Measurements from ENCODE around the gene C1orf94.

C1orf94 gene, protein sequence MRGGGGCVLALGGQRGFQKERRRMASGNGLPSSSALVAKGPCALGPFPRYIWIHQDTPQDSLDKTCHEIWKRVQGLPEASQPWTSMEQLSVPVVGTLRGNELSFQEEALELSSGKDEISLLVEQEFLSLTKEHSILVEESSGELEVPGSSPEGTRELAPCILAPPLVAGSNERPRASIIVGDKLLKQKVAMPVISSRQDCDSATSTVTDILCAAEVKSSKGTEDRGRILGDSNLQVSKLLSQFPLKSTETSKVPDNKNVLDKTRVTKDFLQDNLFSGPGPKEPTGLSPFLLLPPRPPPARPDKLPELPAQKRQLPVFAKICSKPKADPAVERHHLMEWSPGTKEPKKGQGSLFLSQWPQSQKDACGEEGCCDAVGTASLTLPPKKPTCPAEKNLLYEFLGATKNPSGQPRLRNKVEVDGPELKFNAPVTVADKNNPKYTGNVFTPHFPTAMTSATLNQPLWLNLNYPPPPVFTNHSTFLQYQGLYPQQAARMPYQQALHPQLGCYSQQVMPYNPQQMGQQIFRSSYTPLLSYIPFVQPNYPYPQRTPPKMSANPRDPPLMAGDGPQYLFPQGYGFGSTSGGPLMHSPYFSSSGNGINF

GRCh38 chr1:34176830-34177603, at the start of gene C1orf94:
TSS of gene C1orf94 (plus strand) at chr1:34176907. CDS start at chr1:34177790, 883 bp downstream.
- no peak for DNase-seq (ENCODE audit: low read depth)

DNA sequence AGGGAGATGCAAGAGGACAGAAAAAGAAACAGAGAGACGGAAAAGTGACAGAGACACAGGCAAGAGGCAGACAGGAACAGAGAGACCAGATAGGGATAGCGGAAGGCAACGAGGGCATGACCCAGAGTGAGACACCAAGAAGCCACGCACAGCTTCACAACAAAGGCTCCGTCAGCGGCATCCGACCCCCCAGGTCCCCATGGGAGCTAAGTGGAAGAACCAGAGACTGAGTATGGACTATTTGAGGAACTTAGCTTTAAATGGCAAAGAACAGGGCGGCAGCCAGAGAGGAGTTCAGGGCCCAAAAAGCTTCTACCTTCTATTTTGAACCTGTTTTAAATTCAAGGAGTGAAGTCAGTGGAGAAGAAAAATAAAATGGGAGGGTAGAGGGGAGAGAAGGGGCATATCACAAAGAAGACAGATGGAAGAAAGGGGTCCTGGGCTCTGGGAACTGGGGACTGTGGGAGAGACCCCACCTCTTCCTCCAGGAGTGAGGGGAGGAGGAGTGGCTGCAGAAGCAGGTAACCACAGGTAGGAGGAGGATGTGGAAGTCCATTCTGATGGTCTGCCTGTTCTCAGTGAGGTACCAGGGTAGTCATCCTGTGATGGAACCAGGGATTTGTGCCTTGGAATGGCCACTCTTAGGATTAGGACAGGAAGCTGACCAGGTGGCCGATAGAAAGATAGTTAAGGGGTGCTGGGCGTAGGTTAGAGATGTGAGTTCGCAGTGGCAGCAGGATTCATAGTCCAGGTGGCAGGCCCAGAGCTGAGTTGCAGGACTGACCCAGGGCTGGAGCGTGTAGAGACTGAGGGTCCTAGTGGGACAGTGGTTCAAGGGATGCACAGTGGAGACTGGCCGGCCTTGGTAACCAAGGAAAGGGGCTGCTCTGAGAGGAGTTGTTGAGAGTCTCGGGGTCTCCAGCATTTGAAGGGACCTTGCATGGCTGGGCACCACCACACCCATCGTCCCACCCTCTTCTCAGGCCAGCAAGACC, 49.4 kb upstream of the C1orf94 start:
- DNase-seq (ENCODE audit: low read depth), result no peak

DNA sequence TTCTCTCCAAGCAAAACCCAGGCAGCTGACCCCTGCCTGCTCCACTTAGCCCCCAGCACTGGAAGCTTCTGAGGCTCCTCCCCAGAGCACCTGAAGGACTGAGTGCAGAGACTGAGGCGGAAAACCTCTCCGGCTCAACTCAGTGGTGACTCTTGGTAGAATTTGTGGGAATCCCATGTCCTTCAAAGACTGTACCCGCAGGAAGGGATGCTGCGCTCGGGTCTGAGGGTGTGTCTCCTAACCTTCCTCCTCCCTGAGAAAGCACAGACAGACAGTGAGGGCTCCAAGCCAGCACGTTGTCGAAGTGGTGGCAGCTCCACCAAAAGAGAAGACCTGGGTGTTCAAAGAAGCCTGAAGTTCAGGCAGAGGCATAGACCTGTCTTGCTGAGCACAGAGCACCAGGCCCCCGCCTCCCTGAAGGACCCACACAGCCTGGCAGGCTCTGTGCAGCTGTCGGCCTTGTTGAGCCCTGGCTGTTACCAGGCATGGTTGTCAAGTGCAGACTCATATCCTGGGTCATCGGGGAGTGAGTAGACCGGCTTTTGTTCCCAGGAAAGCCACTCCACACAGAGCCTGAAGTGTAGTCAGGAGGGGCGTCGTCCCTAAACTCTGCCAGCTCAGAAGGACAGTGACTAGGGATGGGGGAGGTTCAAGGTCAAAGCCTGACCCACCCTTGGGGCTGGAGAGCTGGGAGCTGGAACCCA, 48.4 kb upstream of the C1orf94 start:
- DNase-seq (ENCODE audit: low read depth), result no peak

DNA sequence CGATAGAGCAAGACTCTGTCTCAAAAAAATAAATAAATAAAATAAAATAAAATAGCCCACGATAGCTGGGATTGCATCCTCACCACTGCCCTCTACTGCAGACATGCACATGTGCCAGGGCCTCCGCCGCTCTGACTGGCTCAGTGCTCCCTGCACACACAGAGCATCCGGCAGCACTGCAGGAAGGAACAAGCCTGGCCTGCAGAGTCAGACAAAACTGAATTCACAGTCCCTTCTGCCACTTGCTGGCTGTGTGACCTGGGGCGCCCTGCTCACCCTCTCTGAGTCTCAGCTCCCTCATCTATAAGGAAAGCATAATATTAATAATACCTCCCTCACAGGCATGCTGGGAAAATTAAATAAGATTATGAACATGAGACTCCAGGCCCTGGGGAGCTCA, 47.1 kb upstream of the C1orf94 start:
- no peak for DNase-seq (ENCODE audit: low read depth)

DNA sequence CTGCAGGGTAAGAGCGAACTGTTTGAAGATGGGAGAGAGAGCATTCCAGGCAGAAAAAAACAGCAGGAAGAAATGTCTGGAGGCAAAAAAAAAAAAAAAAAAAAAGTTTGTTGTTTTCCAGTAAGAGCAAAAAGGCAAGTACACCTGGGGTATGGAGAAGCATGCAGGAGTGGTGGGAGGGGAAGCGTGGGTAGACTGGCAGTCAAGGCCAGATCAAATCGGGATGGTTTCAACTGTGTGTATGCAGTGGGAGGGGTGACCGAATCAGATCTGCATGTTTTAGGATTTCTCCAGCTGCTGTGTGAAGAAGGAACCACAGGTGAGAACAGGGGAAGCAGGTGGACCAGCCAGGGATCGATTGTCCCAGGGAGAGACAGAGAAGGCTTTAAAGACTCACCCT, 46.4 kb upstream of the C1orf94 start:
- DNase-seq (ENCODE audit: low read depth), result no peak

DNA sequence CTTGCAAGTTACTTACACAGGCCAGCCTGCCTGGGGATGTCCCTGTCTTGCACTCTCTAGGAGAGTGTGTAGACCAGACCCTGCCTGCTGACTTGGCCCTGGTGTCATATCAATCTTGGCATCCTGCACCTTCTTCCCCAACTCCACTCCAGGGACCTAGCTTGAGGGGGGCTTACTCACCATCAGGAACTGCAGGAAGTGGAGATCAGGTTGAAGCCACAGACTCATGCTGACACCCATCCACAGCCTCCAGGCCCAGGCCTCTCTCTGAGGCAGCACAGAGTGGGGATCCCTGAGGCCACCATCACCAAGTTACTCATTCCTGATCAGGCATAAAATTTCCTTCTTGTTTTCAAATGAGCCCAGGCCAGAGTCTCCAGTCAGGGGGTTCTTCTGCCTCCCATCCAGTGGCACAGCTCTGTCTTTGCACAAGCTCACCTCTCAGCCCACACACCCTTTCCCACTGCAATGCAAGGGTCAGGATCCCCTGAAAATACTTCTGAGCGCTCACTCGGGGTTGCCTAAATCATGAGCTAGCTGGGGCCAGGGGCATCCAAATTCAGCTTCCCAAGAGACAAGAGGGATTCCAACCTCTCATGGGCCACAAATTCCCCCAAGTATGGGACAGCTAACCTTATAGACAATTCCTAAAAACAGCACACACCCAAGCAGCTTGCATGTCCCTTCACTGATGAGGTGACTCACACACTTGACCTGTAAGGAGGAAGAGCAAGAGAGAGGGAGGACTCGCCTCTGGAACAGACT, 45.1 kb upstream of the C1orf94 start:
- no peak for DNase-seq (ENCODE audit: low read depth)

DNA sequence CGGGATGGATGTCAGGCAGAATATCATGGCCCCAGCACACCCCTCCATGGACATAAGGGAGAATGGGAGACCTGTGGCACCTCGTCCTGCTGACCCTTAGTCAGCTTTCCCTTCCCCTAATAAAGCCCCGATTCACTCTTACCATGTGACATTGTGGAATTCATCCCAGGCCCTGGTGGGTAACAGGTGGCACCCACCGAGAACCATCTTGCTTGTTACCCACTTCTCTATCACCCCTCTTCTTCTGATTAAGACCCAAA, 44.6 kb upstream of the C1orf94 start:
- no peak for DNase-seq (ENCODE audit: low read depth)

- DNase-seq (ENCODE audit: low read depth), result no peak
Measured at GRCh38 chr1:34137411-34137810, 39.3 kb upstream of the C1orf94 start.

DNA sequence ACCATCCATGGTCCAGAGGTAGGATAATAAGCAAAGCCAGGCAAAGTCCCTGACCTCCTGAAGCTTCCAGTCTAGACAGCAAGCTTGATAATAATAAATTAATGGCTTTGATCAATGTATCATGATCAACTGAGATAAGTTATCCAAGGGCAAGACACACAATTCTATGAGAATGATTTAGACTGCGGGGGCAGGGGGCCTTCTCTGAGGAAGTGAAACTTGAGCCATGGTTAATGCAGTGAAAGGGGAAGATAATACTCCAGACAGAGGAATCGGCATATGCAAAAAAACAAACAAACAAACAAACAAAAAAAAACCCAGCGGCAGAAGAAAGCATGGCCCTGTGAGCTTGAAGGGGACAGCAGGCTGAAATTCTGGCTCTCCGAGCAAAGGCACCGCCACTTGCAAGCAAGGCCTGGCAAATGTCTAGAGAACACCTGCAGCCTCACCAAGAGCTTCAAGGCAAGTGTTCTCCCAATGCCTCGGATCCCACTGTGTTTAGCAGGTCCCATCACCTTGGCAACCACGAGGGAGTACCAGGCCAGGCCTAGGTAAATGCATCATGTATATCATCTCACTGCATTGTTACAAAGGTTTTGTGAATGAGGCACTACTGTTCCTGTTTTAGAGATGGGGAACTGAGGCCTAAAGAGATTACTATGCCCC, 36.6 kb upstream of the C1orf94 start:
- no peak for DNase-seq (ENCODE audit: low read depth)

DNA sequence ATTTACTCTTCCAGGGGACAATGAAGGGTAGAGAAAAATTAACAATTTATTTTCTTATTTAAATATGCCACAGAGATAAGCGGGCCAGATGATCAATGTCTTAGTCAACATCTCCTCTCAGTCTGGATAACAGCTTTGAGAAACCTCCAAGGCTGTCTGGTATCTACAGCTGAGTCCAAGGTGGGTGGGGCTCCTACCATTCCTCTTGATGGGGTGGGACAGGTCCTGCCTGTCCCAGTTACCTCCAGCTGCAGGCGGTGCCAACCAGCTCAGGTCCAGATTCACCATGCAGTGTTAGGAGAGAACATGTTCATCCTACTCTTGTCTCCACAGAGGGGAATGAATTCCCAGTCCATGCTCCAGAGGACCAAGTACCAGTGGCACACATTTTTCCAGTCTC, 32.7 kb upstream of the C1orf94 start:
- DNase-seq (ENCODE audit: low read depth), result no peak

DNA sequence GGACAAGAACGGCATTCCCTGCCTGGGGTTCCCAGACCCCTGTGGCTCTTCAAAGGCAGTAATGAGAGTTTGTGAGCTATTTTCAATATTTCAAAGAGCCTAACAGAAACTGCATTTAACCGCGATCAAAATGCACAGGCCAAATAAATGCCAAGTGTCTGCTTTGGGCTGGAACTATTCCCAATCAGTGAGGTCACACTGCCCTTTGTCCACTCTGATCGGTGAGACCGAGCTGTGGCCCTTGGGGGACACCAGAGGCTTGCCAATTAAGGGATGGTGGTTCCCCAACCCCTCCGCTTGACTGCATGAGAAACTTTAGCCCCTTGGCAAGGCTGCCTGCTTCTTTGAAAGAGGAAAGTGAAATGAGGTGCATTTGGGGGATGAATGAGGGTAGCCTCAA, 31.9 kb upstream of the C1orf94 start:
- no peak for DNase-seq (ENCODE audit: low read depth)

- DNase-seq (ENCODE audit: low read depth), result no peak
Measured at GRCh38 chr1:34147301-34147700, 29.4 kb upstream of the C1orf94 start.

DNA sequence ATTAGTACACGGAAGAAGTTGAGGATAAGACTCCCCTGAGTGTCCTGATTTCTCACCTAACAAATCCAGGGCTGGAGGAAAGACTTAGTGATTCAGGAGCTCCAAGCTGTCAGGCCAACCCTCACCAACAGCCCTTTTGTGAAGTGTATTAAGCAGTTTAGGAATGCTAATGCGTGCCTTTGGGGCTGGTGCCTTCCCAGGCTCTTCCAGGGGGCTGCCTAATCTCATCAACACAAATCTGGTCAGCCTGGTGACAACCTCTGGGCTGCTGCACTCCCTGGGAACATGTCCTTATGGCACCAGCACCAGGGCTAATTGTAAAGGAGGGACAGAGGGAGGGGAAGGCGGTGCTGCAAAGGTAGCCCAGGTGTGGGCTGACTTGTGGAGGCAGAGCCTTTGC, 27.2 kb upstream of the C1orf94 start:
- no peak for DNase-seq (ENCODE audit: low read depth)

- DNase-seq (ENCODE audit: low read depth), result no peak
Measured at GRCh38 chr1:34153246-34153645, 23.5 kb upstream of the C1orf94 start.

GRCh38 chr1:34155860-34156259, 20.8 kb upstream of the C1orf94 start:
- no peak for DNase-seq (ENCODE audit: low read depth)

GRCh38 chr1:34156739-34157138, 20.0 kb upstream of the C1orf94 start:
- no peak for DNase-seq (ENCODE audit: low read depth)

DNA sequence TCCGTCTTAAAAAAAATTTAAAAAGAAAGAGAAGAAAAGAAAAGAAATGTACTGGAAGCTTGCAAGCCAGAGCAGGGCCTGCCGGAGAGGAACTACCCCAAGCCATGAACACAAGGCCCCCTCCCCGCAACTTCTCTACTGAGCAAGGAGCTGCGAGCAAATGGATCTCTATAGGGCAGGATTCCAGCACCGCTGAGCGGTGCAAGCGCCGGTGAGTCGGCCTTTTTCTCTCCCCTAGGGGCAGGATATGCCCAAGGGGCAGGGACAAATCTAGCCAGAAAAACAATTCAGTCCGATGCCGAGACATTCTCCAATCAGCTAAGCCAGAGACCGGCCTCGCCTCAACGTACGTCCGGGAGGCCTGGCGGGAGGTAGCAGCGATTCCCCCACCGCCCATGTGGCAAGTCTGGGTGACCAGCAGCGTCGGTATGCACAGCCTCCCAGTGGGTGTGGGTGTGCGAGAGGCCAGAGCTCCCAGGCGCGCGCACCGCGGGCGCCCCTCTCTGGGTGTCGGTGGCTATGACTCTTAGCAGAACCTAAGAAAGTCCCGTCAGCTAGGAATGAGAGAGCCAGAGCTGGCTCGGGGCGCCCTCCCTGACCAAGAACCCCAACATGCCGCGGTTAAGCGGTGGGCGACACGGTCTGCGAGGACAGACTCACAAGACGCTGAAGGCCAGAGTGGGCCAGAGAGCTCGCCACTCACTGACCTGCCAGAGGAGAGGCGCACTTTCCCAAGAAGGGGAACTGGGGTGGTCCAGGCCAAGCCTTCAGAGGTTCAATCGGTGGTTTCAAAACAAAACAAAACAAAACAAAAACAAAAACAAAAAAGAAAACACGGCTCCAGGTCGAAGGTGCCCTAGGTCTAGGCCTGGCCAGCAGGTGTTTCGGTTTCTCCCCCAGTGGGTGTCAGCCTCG, 13.6 kb upstream of the C1orf94 start:
- DNase-seq (ENCODE audit: low read depth), result no peak

DNA sequence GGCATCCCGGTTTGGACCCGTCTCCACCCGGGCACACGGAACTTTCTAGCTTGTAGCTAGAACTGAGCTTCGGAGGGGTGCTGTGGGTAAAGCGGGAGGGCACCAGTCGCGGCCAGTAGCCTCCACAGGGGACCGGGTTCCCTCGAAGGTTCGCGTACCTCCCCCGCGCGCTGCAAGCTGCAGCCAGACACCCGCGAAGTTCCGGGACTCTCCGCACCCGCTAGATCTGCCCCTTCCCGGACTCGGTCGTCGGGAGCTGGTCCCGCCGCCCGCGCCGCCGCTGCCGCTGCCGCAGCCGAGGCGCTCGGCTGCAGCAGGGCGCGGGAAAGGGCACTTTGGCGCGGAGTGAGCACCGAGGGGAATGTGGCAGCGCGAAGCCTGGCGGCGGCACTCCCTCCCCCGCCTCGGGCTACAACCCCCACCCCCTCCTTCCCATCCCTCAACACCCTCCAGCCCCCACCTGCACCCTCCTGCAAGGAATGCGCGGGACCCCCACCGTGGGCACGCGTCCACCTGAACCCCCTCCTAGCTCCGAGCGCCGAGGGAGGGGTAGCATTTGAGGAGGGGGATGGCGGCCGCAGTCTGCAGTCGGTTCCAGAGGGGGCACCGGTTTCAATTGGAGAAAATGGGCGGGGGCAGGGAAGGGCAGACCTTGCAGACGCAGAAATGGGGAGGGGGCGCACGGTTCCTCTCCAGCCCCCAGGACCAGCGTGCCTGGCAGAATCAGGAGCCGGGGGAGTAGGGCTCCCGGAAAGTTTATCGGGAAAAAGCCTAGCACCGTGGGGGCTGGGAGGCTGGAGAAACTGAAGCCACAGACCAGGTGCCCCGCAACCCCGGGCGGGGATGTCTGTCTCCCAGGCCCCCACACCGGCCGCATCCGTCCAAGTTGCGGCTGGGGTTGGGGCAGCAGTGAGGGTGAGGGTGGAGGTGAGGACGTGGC, 12.6 kb upstream of the C1orf94 start:
- DNase-seq (ENCODE audit: low read depth), result no peak
